CD8-positive, alpha-beta memory T cell (primary cell): ENCODE results near the gene OR10H4. TPM values are rescaled to one million over a fixed set of nuclear protein-coding genes. Genes with fewer than 3 reads are reported as not detected.
A peak's percentile ranks its signal among the peaks of the same experiment; 100 is the strongest.

Experiments
- CTCF ChIA-PET: fragments of 350-600 bp; sonication (Branson Sonifier 250); formaldehyde crosslinking; loops from one replicate; lab custom pipeline; 2021; ENCODE audit warnings: antibody characterized with exemption; lab: Charles Lee
- POLR2A ChIA-PET: fragments of 350-600 bp; sonication (Branson Sonifier 250); formaldehyde crosslinking; loops from one replicate; lab custom pipeline; 2021; ENCODE audit warnings: antibody characterized with exemption; lab: Charles Lee
- DNase-seq, 5 donors: peaks; one replicate each; pipeline versions ENCODE4 v3.0.0 to v3.0.0-alpha.2; 2020 to 2022; ENCODE audit warnings: mixed read lengths in 1 of 5
- H3K27ac ChIP-seq: one replicate; pipeline ENCODE4 v1.7.0; 2013; ENCODE audit warnings: low read depth, mild to moderate bottlenecking, low read length, moderate library complexity
- H3K27me3 ChIP-seq: 2 replicates; pipeline ENCODE4 v1.7.0; 2013; ENCODE audit warnings: low read length, mild to moderate bottlenecking; ENCODE audit not compliant: insufficient read depth, poor library complexity, severe bottlenecking
- H3K36me3 ChIP-seq: 2 replicates; pipeline ENCODE4 v1.7.0; 2013; ENCODE audit warnings: mild to moderate bottlenecking, low read length, moderate library complexity; ENCODE audit not compliant: insufficient read depth
- H3K4me1 ChIP-seq: 2 replicates; pipeline ENCODE4 v1.7.0; 2013; ENCODE audit warnings: mild to moderate bottlenecking, low read length, moderate library complexity; ENCODE audit not compliant: insufficient read depth
- H3K4me3 ChIP-seq: 2 replicates; pipeline ENCODE4 v1.7.0; 2013; ENCODE audit warnings: mild to moderate bottlenecking, low read length
- H3K9me3 ChIP-seq: 2 replicates; pipeline ENCODE4 v1.7.0; 2013; ENCODE audit warnings: mild to moderate bottlenecking, low read length
- H3K27ac Mint-ChIP-seq, 8 donors: one replicate each; pipeline ENCODE4 v1.8.0; 2020 to 2021; ENCODE audit warnings: mixed read lengths in 8 of 8, mild to moderate bottlenecking in 6 of 8, inconsistent platforms in 3 of 8, moderate library complexity in 3 of 8
- H3K27me3 Mint-ChIP-seq, 2 donors: one replicate each; pipeline ENCODE4 v1.8.0; 2020 to 2021; ENCODE audit warnings: mixed read lengths in 2 of 2, mild to moderate bottlenecking in 1 of 2, moderate library complexity in 1 of 2
- H3K36me3 Mint-ChIP-seq, 3 donors: one replicate each; pipeline ENCODE4 v1.8.0; 2020 to 2021; ENCODE audit warnings: mixed read lengths in 3 of 3, inconsistent platforms in 1 of 3, mild to moderate bottlenecking in 1 of 3
- H3K4me1 Mint-ChIP-seq, 3 donors: one replicate each; pipeline ENCODE4 v1.8.0; 2020 to 2021; ENCODE audit warnings: mixed read lengths in 3 of 3, inconsistent platforms in 1 of 3, mild to moderate bottlenecking in 1 of 3
- H3K4me3 Mint-ChIP-seq, 7 donors: one replicate each; pipeline ENCODE4 v1.8.0; 2020 to 2021; ENCODE audit warnings: mixed read lengths in 7 of 7, mild to moderate bottlenecking in 6 of 7, moderate library complexity in 4 of 7, inconsistent platforms in 2 of 7
- H3K9me3 Mint-ChIP-seq, 5 donors: one replicate each; pipeline ENCODE4 v1.8.0; 2020 to 2022; ENCODE audit warnings: mixed read lengths in 5 of 5, mild to moderate bottlenecking in 3 of 5, moderate library complexity in 2 of 5, inconsistent platforms in 1 of 5
- polyA plus RNA-seq: library from polyadenylated mRNA; unstranded; fragments of 300-500 nt; fragmentation: Illumina TruSeq; gene quantifications from one replicate; pipeline ENCODE4 v1.2.3, GENCODE V29; 2021
- total RNA-seq, 2 experiments: library from RNA; stranded (reverse); gene quantifications; one replicate each; pipeline ENCODE4 v1.2.3, GENCODE V29; 2021

OR10H4 gene
- total and polyA plus RNA-seq, 3 experiments from 2014 or later = not detected

- peaks cover 40 to 81% of the 10 kb centered on the region in 2 donors for H3K27me3 Mint-ChIP-seq
- peaks cover 8 to 15% (median 13%) of the 10 kb centered on the region in 5 donors for H3K9me3 Mint-ChIP-seq
- CTCF ChIA-PET = interaction anchor here (1.1 kb wide), 1 partner anchor 281 kb away, joined by 3 read pairs; no protein-coding TSS in a partner anchor
- H3K4me3 Mint-ChIP-seq = no peak overlapping the region
- Histone ChIP-seq H3K4me3 (no peak overlapping the region), H3K27ac (no peak overlapping the region), H3K9me3 (peaks cover 4% of the 10 kb centered on the region), H3K36me3 (no peaks in the 10 kb centered on the region), H3K4me1 (no peaks in the 10 kb centered on the region), H3K27me3 (peaks cover 23% of the 10 kb centered on the region)
- POLR2A ChIA-PET = no interaction called here
- no peak for DNase-seq
- H3K27ac Mint-ChIP-seq = peak overlapping the region in 2 of 8 donors; percentile 20 to 46
- peaks cover 0 to 7% (median 6%) of the 10 kb centered on the region in 3 donors for H3K4me1 Mint-ChIP-seq
- H3K36me3 Mint-ChIP-seq = peaks cover 0 to 16% (median 0%) of the 10 kb centered on the region in 3 donors
These were observed 37.1 kb upstream of the OR10H4 start for GRCh38 chr19:15911599-15912235.

GRCh38 chr19:15913384-15913783 is 35.4 kb upstream of the OR10H4 start:
- H3K4me3 ChIP-seq = no peak overlapping the region
- H3K27me3 ChIP-seq = peaks cover 23% of the 10 kb centered on the region
- Mint-ChIP-seq H3K4me3 (no peak overlapping the region), H3K36me3 (peaks cover 0 to 16% (median 0%) of the 10 kb centered on the region in 3 donors), H3K9me3 (peaks cover 8 to 14% (median 13%) of the 10 kb centered on the region in 5 donors), H3K27me3 (peaks cover 43 to 82% of the 10 kb centered on the region in 2 donors), H3K4me1 (peaks cover 0 to 7% (median 6%) of the 10 kb centered on the region in 3 donors), H3K27ac (peak overlapping the region in 1 of 8 donors; percentile 78)
- peaks cover 4% of the 10 kb centered on the region for H3K9me3 ChIP-seq
- H3K36me3 ChIP-seq = no peaks in the 10 kb centered on the region
- no peak overlapping the region for H3K27ac ChIP-seq
- H3K4me1 ChIP-seq = no peaks in the 10 kb centered on the region
- ChIA-PET CTCF (no interaction called here), POLR2A (no interaction called here)
- no peak for DNase-seq

- no peak for DNase-seq
- CTCF ChIA-PET = no interaction called here
- H3K27ac Mint-ChIP-seq = no peak overlapping the region
- H3K27me3 Mint-ChIP-seq = peaks cover 45 to 78% of the 10 kb centered on the region in 2 donors
- Histone ChIP-seq H3K27ac (no peak overlapping the region), H3K36me3 (no peaks in the 10 kb centered on the region), H3K4me3 (no peak overlapping the region), H3K4me1 (no peaks in the 10 kb centered on the region), H3K9me3 (peaks cover 4% of the 10 kb centered on the region), H3K27me3 (peaks cover 19% of the 10 kb centered on the region)
- H3K9me3 Mint-ChIP-seq = peaks cover 8 to 14% (median 13%) of the 10 kb centered on the region in 5 donors
- peaks cover 0 to 16% (median 0%) of the 10 kb centered on the region in 3 donors for H3K36me3 Mint-ChIP-seq
- H3K4me1 Mint-ChIP-seq = peaks cover 0 to 7% (median 6%) of the 10 kb centered on the region in 3 donors
- POLR2A ChIA-PET = no interaction called here
- H3K4me3 Mint-ChIP-seq = no peak overlapping the region
These were observed 35.0 kb upstream of the OR10H4 start for GRCh38 chr19:15913830-15914229.

GRCh38 chr19:15915109-15915508 is 33.7 kb upstream of the OR10H4 start:
- Histone ChIP-seq H3K36me3 (no peaks in the 10 kb centered on the region), H3K27ac (no peak overlapping the region), H3K4me1 (no peaks in the 10 kb centered on the region), H3K4me3 (no peak overlapping the region), H3K9me3 (peaks cover 4% of the 10 kb centered on the region), H3K27me3 (peaks cover 17% of the 10 kb centered on the region)
- DNase-seq = no peak
- Mint-ChIP-seq H3K36me3 (peaks cover 0 to 16% (median 0%) of the 10 kb centered on the region in 3 donors), H3K9me3 (peaks cover 8 to 14% (median 13%) of the 10 kb centered on the region in 5 donors), H3K27me3 (peaks cover 43 to 66% of the 10 kb centered on the region in 2 donors), H3K4me1 (peaks cover 0 to 7% (median 6%) of the 10 kb centered on the region in 3 donors), H3K27ac (no peak overlapping the region), H3K4me3 (no peak overlapping the region)
- ChIA-PET POLR2A (no interaction called here), CTCF (no interaction called here)

GRCh38 chr19:15919243-15919642 is 29.6 kb upstream of the OR10H4 start:
- ChIA-PET CTCF (no interaction called here), POLR2A (no interaction called here)
- Histone ChIP-seq H3K36me3 (no peaks in the 10 kb centered on the region), H3K4me3 (no peak overlapping the region), H3K27me3 (no peaks in the 10 kb centered on the region), H3K4me1 (no peaks in the 10 kb centered on the region), H3K27ac (no peak overlapping the region), H3K9me3 (peaks cover 4% of the 10 kb centered on the region)
- no peaks in the 10 kb centered on the region for H3K4me1 Mint-ChIP-seq
- no peak overlapping the region for H3K4me3 Mint-ChIP-seq
- H3K27me3 Mint-ChIP-seq = peaks cover 39 to 59% of the 10 kb centered on the region in 2 donors
- no peak overlapping the region for H3K27ac Mint-ChIP-seq
- H3K36me3 Mint-ChIP-seq = peaks cover 0 to 12% (median 0%) of the 10 kb centered on the region in 3 donors
- no peak for DNase-seq
- peaks cover 6 to 14% (median 11%) of the 10 kb centered on the region in 5 donors for H3K9me3 Mint-ChIP-seq

GRCh38 chr19:15922021-15922420 is 26.8 kb upstream of the OR10H4 start:
- peaks cover 39 to 47% of the 10 kb centered on the region in 2 donors for H3K27me3 Mint-ChIP-seq
- H3K4me3 Mint-ChIP-seq = no peak overlapping the region
- Histone ChIP-seq H3K36me3 (no peaks in the 10 kb centered on the region), H3K4me1 (no peaks in the 10 kb centered on the region), H3K27me3 (no peaks in the 10 kb centered on the region), H3K9me3 (no peaks in the 10 kb centered on the region), H3K27ac (no peak overlapping the region), H3K4me3 (no peak overlapping the region)
- CTCF ChIA-PET = no interaction called here
- H3K27ac Mint-ChIP-seq = no peak overlapping the region
- POLR2A ChIA-PET = no interaction called here
- no peak for DNase-seq
- H3K36me3 Mint-ChIP-seq = no peaks in the 10 kb centered on the region
- no peaks in the 10 kb centered on the region for H3K4me1 Mint-ChIP-seq
- H3K9me3 Mint-ChIP-seq = no peaks in the 10 kb centered on the region

- no peaks in the 10 kb centered on the region for H3K4me1 ChIP-seq
- no peaks in the 10 kb centered on the region for H3K36me3 ChIP-seq
- POLR2A ChIA-PET = no interaction called here
- H3K36me3 Mint-ChIP-seq = no peaks in the 10 kb centered on the region
- peaks cover 43 to 51% of the 10 kb centered on the region in 2 donors for H3K27me3 Mint-ChIP-seq
- no peak overlapping the region for H3K4me3 ChIP-seq
- H3K4me3 Mint-ChIP-seq = no peak overlapping the region
- CTCF ChIA-PET = no interaction called here
- H3K27ac ChIP-seq = no peak overlapping the region
- H3K27ac Mint-ChIP-seq = no peak overlapping the region
- H3K4me1 Mint-ChIP-seq = no peaks in the 10 kb centered on the region
- H3K9me3 Mint-ChIP-seq = no peaks in the 10 kb centered on the region
- no peak for DNase-seq
- peaks cover 3% of the 10 kb centered on the region for H3K27me3 ChIP-seq
- no peaks in the 10 kb centered on the region for H3K9me3 ChIP-seq
These were observed 25.1 kb upstream of the OR10H4 start for GRCh38 chr19:15923702-15924101.

- H3K27me3 ChIP-seq = peaks cover 17% of the 10 kb centered on the region
- H3K4me3 ChIP-seq = no peak overlapping the region
- Mint-ChIP-seq H3K9me3 (no peaks in the 10 kb centered on the region), H3K27me3 (peaks cover 48 to 72% of the 10 kb centered on the region in 2 donors), H3K27ac (no peak overlapping the region), H3K36me3 (no peaks in the 10 kb centered on the region), H3K4me3 (no peak overlapping the region), H3K4me1 (no peaks in the 10 kb centered on the region)
- no peak for DNase-seq
- no peaks in the 10 kb centered on the region for H3K9me3 ChIP-seq
- H3K36me3 ChIP-seq = no peaks in the 10 kb centered on the region
- ChIA-PET CTCF (no interaction called here), POLR2A (no interaction called here)
- no peaks in the 10 kb centered on the region for H3K4me1 ChIP-seq
- no peak overlapping the region for H3K27ac ChIP-seq
These were observed 22.3 kb upstream of the OR10H4 start for GRCh38 chr19:15926484-15926883.
